T-cell (primary cell): Measurements from ENCODE around the gene STAC. TPM values are rescaled to one million over a fixed set of nuclear protein-coding genes. Genes with fewer than 3 reads are reported as not detected.
A peak's percentile ranks its signal among the peaks of the same experiment; 100 is the strongest.
"Not testable (repeated sequence)": the region's sequence is repeated elsewhere in the genome, so short reads cannot be mapped to it uniquely, and the experiment has no call there.

Experiments used
- ATAC-seq, 4 experiments: fragments of 200-7000 bp in 3 of 4; fragments of 150-1000 bp in 1 of 4; cut with Tn5 transposase; replicated peaks in 1 of 4; 1 replicate in 3 of 4; 2 replicates in 1 of 4; pipeline ENCODE4 v1.10.0; 2021; ENCODE audit warnings: moderate library complexity in 3 of 4, mild to moderate bottlenecking in 2 of 4, moderate number of reproducible peaks in 1 of 4
- CTCF ChIA-PET, 2 donors: fragments of 300-600 bp; sonication (Branson Sonifier 250); formaldehyde crosslinking; loops; one replicate each; lab custom pipeline; 2022; ENCODE audit warnings: antibody characterized with exemption in 2 of 2; lab: Charles Lee
- POLR2A ChIA-PET, 2 donors: fragments of 300-600 bp; sonication (Branson Sonifier 250); formaldehyde crosslinking; loops; one replicate each; lab custom pipeline; 2022; ENCODE audit warnings: antibody characterized with exemption in 2 of 2; lab: Charles Lee
- DNase-seq, 35 experiments: peaks; one replicate each; pipeline versions ENCODE4 v3.0.0 to v3.0.0-alpha.2; 2013 to 2023
- H3K27ac ChIP-seq: one replicate; pipeline ENCODE4 v1.5.1; 2013; ENCODE audit warnings: low read length
- H3K27me3 ChIP-seq, 2 experiments: replicated peaks in 1 of 2; 1 replicate in 1 of 2; 2 replicates in 1 of 2; pipeline versions ENCODE4 v1.6.1 to v1.7.0; 2013; ENCODE audit warnings: low read length in 1 of 2, mixed read lengths in 1 of 2; ENCODE audit not compliant: control insufficient read depth in 2 of 2, insufficient read depth in 2 of 2; ENCODE audit errors: extremely low read depth in 1 of 2
- H3K36me3 ChIP-seq, 2 donors: 1 replicate in 1 of 2; 2 replicates in 1 of 2; pipeline versions ENCODE4 v1.6.1 to v1.7.0; 2013; ENCODE audit warnings: low read length in 1 of 2; ENCODE audit not compliant: control insufficient read depth in 2 of 2, insufficient read depth in 1 of 2; ENCODE audit errors: extremely low read depth in 1 of 2
- H3K4me1 ChIP-seq, 2 experiments: 1 replicate in 1 of 2; 2 replicates in 1 of 2; pipeline versions ENCODE4 v1.6.1 to v1.7.0; 2013; ENCODE audit warnings: low read length in 2 of 2, mixed read lengths in 1 of 2; ENCODE audit not compliant: insufficient read depth in 2 of 2, control insufficient read depth in 1 of 2; ENCODE audit errors: extremely low read depth in 1 of 2
- H3K4me3 ChIP-seq, 2 donors: 1 replicate in 1 of 2; 2 replicates in 1 of 2; pipeline versions ENCODE4 v1.5.1 to v1.7.0; 2013; ENCODE audit warnings: mild to moderate bottlenecking in 2 of 2, low read length in 1 of 2, moderate library complexity in 1 of 2; ENCODE audit not compliant: control insufficient read depth in 1 of 2; ENCODE audit errors: extremely low read depth in 1 of 2
- H3K9me3 ChIP-seq: 2 replicates; pipeline ENCODE4 v1.7.0; 2013
- H3K27ac Mint-ChIP-seq, 2 donors: one replicate each; pipeline ENCODE4 v1.8.0; 2020 to 2021; ENCODE audit warnings: mild to moderate bottlenecking in 2 of 2, mixed read lengths in 2 of 2
- H3K27me3 Mint-ChIP-seq, 2 donors: one replicate each; pipeline ENCODE4 v1.8.0; 2021 to 2022; ENCODE audit warnings: mixed read lengths in 2 of 2
- H3K36me3 Mint-ChIP-seq: one replicate; pipeline ENCODE4 v1.8.0; 2021; ENCODE audit warnings: mixed read lengths
- H3K4me1 Mint-ChIP-seq, 3 donors: one replicate each; pipeline ENCODE4 v1.8.0; 2020 to 2022; ENCODE audit warnings: mixed read lengths in 3 of 3, mild to moderate bottlenecking in 1 of 3
- H3K4me3 Mint-ChIP-seq, 3 donors: one replicate each; pipeline ENCODE4 v1.8.0; 2020 to 2022; ENCODE audit warnings: mild to moderate bottlenecking in 3 of 3, mixed read lengths in 3 of 3, moderate library complexity in 3 of 3
- H3K9me3 Mint-ChIP-seq, 3 donors: one replicate each; pipeline ENCODE4 v1.8.0; 2020 to 2022; ENCODE audit warnings: mixed read lengths in 3 of 3
- WGBS: methylation state at CpG from one replicate; pipeline ENCODE4 v1.1.5; 2013; ENCODE audit warnings: missing lambda C conversion rate; ENCODE audit not compliant: insufficient coverage; 5-methylcytosine and 5-hydroxymethylcytosine counted together
- total RNA-seq, 35 experiments: library from RNA in 6 of 35; stranded (reverse) in 6 of 35; fragments of 120-200 nt in 1 of 35; gene quantifications; one replicate each; pipeline versions ENCODE4 v1.2.1 to v1.2.4 and lab custom pipeline; 2013 to 2026

The STAC gene
- total RNA-seq, 5 donors from 2014 or later (not counting 1 experiment from before 2014, with no cell fraction given): 0.09 to 0.10 TPM; not detected in 3

DNA sequence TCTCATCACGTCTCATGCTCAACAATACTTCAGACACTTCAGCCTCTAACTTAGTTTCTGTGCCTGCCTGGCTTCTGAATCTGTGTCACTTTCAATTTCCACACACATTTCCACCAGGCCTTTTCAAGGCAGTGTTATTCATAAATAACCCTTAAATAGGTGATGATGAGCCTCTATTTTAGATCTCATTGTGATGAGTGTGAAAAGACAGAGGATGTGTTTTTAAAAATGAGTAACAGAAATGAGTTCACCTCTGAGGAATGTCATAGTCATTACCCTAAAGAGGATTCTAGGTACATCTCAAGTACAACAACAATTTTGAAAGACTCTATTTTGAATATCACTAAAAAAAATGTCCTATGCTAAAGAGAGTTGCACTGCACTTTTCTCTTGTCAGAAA is 64.6 kb downstream of the STAC start:
- Mint-ChIP-seq H3K4me1 (no peaks in the 10 kb centered on the region), H3K27me3 (no peaks in the 10 kb centered on the region), H3K4me3 (no peak overlapping the region), H3K9me3 (peaks cover 0 to 4% (median 0%) of the 10 kb centered on the region in 3 donors), H3K27ac (peak overlapping the region in 1 of 2 donors; percentile 45), H3K36me3 (no peaks in the 10 kb centered on the region)
- Histone ChIP-seq H3K27me3 (no peaks in the 10 kb centered on the region), H3K4me3 (no peak overlapping the region), H3K36me3 (no peaks in the 10 kb centered on the region), H3K4me1 (no peaks in the 10 kb centered on the region), H3K9me3 (no peaks in the 10 kb centered on the region), H3K27ac (no peak overlapping the region)
- DNase-seq (no peak), ATAC-seq (no peak)
- POLR2A ChIA-PET: no interaction called here
- 40% methylated on average over 1 of the region's 1 CpG for WGBS
- CTCF ChIA-PET: no interaction called here

DNA sequence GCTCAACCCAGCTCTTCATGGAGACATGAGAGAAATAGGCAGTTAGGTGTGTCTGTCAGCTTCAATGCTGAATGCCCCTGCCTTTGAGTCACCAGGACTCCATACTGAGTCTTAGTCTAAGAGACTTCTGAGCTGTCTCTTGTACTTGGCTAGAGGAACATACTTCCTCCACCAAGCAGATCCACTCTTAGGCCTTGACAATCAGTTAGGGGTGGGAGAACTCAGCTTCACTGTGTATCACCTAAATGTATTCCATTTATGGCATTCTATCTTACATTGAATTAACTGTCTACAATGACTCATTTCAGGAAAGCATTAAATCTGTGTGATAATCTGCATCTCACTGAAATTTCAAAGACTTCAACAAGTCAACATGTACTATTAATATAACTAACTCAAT is 66.0 kb downstream of the STAC start:
- CTCF ChIA-PET: no interaction called here
- DNase-seq: no peak
- POLR2A ChIA-PET: no interaction called here

DNA sequence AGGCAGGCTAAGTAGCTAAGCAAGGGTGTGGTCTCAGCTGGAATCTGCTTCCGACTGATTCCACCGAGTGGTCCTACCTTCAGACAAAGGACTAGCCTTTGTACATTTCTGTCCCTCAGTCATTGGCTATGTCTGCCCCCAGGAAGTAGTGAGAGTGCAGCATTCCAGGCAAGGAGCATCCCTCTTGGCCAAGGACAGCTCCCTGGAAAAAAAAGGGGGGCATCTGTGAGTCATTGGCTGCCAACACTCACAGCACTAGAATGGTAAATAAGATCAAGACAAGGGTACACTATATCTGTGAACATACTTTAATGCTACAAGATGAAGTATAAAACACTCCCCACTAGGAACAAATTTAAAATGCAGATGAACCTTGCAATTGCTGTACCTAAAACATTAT is 66.8 kb downstream of the STAC start:
- no peak overlapping the region for H3K4me3 ChIP-seq
- no peaks in the 10 kb centered on the region for H3K4me1 Mint-ChIP-seq
- WGBS: 33% methylated on average over 2 of the region's 2 CpGs
- H3K9me3 Mint-ChIP-seq: no peaks in the 10 kb centered on the region
- H3K36me3 Mint-ChIP-seq: no peaks in the 10 kb centered on the region
- DNase-seq (no peak), ATAC-seq (no peak)
- no peaks in the 10 kb centered on the region for H3K9me3 ChIP-seq
- H3K27me3 ChIP-seq: no peaks in the 10 kb centered on the region
- no peaks in the 10 kb centered on the region for H3K4me1 ChIP-seq
- ChIA-PET POLR2A (no interaction called here), CTCF (no interaction called here)
- H3K27ac Mint-ChIP-seq: no peak overlapping the region
- H3K4me3 Mint-ChIP-seq: no peak overlapping the region
- no peaks in the 10 kb centered on the region for H3K36me3 ChIP-seq
- no peaks in the 10 kb centered on the region for H3K27me3 Mint-ChIP-seq
- H3K27ac ChIP-seq: no peak overlapping the region

More for the DNA sequence above, 66.0 kb downstream of the STAC start:
- no peak for ATAC-seq
- no peak overlapping the region for H3K4me3 Mint-ChIP-seq
- H3K9me3 Mint-ChIP-seq: peaks cover 0 to 1% (median 0%) of the 10 kb centered on the region in 3 donors
- Histone ChIP-seq H3K4me1 (no peaks in the 10 kb centered on the region), H3K9me3 (no peaks in the 10 kb centered on the region), H3K27ac (no peak overlapping the region), H3K4me3 (no peak overlapping the region), H3K36me3 (no peaks in the 10 kb centered on the region), H3K27me3 (no peaks in the 10 kb centered on the region)
- no peaks in the 10 kb centered on the region for H3K27me3 Mint-ChIP-seq
- H3K36me3 Mint-ChIP-seq: no peaks in the 10 kb centered on the region
- no peak overlapping the region for H3K27ac Mint-ChIP-seq
- H3K4me1 Mint-ChIP-seq: no peaks in the 10 kb centered on the region

DNA sequence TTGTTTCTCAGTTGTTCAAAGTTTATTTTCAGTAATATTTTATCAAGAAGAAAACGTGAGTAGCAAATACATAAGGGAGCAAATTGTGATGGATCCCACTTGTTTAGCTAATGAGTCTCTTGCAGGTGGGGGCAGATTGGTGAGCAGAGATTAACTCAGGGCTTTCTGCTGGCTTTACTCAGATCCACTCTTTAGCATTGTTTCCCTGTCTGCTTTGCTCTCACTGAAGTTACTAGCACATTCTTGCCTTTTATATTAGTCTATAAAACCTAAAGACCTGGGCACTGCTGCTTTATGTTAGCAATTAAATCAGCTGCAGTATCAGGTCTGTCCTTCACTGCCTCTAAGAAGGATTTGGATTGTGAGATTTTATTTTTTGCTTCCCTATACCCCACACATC is 71.5 kb downstream of the STAC start:
- Mint-ChIP-seq H3K27ac (no peak overlapping the region), H3K9me3 (no peaks in the 10 kb centered on the region), H3K27me3 (peaks cover 0 to under 1% of the 10 kb centered on the region in 2 donors), H3K4me1 (no peaks in the 10 kb centered on the region), H3K4me3 (no peak overlapping the region), H3K36me3 (no peaks in the 10 kb centered on the region)
- H3K4me3 ChIP-seq: no peak overlapping the region
- no CpG with 5 or more reads among the region's 1 CpG for WGBS
- POLR2A ChIA-PET: no interaction called here
- H3K36me3 ChIP-seq: no peaks in the 10 kb centered on the region
- DNase-seq (no peak), ATAC-seq (no peak)
- H3K27me3 ChIP-seq: no peaks in the 10 kb centered on the region
- no peaks in the 10 kb centered on the region for H3K4me1 ChIP-seq
- H3K27ac ChIP-seq: no peak overlapping the region
- no peaks in the 10 kb centered on the region for H3K9me3 ChIP-seq
- CTCF ChIA-PET: no interaction called here

DNA sequence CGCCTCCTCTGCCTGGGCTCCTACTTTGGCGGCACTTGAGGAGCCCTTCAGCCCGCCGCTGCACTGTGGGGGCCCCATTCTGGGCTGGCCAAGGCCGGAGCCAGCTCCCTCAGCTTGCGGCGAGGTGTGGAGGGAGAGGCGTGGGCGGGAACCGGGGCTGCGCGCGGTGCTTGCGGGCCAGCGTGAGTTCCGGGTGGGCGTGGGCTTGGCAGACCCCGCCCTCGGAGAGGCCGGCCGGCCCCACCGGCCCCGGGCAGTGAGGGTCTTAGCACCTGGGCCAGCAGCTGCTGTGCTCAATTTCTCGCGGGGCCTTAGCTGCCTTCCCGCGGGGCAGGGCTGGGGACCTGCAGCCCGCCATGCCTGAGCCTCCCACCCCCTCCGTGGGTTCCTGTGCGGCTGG is 72.9 kb downstream of the STAC start:
- H3K27me3 Mint-ChIP-seq, ATAC-seq, H3K4me1 ChIP-seq, H3K4me3 Mint-ChIP-seq, H3K27me3 ChIP-seq, H3K36me3 Mint-ChIP-seq, H3K9me3 ChIP-seq, H3K36me3 ChIP-seq, H3K27ac Mint-ChIP-seq, CTCF ChIA-PET, H3K9me3 Mint-ChIP-seq, POLR2A ChIA-PET, H3K4me3 ChIP-seq, H3K27ac ChIP-seq, H3K4me1 Mint-ChIP-seq: not testable (repeated sequence)
- peak in 2 of 35 experiments; percentile 8 to 12 for DNase-seq
- WGBS: 94% methylated on average over 18 of the region's 30 CpGs

DNA sequence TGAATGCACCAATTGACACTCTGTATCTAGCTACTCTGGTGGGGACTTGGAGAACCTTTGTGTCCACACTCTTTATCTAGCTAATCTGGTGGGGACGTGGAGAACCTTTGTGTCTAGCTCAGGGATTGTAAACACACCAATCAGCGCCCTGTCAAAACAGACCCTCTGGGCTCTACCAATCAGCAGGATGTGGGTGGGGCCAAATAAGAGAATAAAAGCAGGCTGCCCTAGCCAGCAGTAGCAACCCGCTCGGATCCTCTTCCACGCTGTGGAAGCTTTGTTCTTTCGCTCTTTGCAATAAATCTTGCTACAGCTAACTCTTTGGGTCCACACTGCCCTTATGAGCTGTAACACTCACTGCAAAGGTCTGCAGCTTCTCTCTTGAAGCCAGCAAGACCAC is 73.6 kb downstream of the STAC start:
- 91% methylated on average over 4 of the region's 6 CpGs for WGBS
- H3K27ac Mint-ChIP-seq, H3K27me3 ChIP-seq, H3K27ac ChIP-seq, H3K4me1 Mint-ChIP-seq, H3K4me1 ChIP-seq, H3K9me3 Mint-ChIP-seq, H3K9me3 ChIP-seq, H3K27me3 Mint-ChIP-seq, H3K36me3 Mint-ChIP-seq, H3K36me3 ChIP-seq, POLR2A ChIA-PET, H3K4me3 ChIP-seq, ATAC-seq, CTCF ChIA-PET: not testable (repeated sequence)
- peak overlapping the region in 1 of 3 donors; percentile 39 for H3K4me3 Mint-ChIP-seq
- DNase-seq: peak in 1 of 35 experiments; percentile 35

DNA sequence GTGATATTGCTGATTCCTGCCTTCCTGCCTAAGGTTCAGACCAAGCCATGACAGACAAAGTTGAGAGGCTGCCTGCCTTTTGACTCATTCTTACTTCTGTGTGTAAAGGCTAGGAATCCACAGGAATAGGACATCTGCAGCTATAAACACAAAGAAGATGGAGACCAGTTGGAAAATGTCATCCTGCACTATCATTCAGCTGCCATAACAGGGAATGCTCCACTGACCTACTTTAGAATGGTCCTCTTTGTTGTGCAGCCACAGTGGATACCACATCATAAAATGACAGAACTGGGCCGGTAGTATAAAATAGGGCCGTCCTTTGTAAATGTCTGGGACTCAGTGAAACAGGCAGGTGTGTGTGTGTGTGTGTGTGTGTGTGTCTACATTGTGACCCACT is 75.1 kb downstream of the STAC start:
- POLR2A ChIA-PET: no interaction called here
- Mint-ChIP-seq H3K36me3 (no peaks in the 10 kb centered on the region), H3K4me1 (no peaks in the 10 kb centered on the region)

More for the DNA sequence above, 75.1 kb downstream of the STAC start:
- H3K27ac Mint-ChIP-seq: no peak overlapping the region
- ATAC-seq (no peak), DNase-seq (no peak)
- no peak overlapping the region for H3K27ac ChIP-seq
- no CpG with 5 or more reads among the region's 2 CpGs for WGBS
- H3K4me3 Mint-ChIP-seq: no peak overlapping the region
- no peaks in the 10 kb centered on the region for H3K4me1 ChIP-seq
- CTCF ChIA-PET: no interaction called here
- H3K9me3 ChIP-seq: no peaks in the 10 kb centered on the region
- no peaks in the 10 kb centered on the region for H3K9me3 Mint-ChIP-seq
- H3K4me3 ChIP-seq: no peak overlapping the region
- H3K27me3 Mint-ChIP-seq: peaks cover 0 to 3% of the 10 kb centered on the region in 2 donors
- no peaks in the 10 kb centered on the region for H3K36me3 ChIP-seq
- no peaks in the 10 kb centered on the region for H3K27me3 ChIP-seq
